ENCODE data around the gene LAMTOR3. TPM values are rescaled to one million over a fixed set of nuclear protein-coding genes. Genes with fewer than 3 reads are reported as not detected.
A peak's percentile ranks its signal among the peaks of the same experiment; 100 is the strongest.

The LAMTOR3 gene
- 10 to 100 TPM; 34.4 to 49.5 (median 39.3) TPM for total RNA-seq

- peak within 1 kb of the TSS; percentile 82 for H3K4me3 ChIP-seq
- WGBS: 11% methylated on average over 9 of the region's 40 CpGs
- DNase-seq (ENCODE audit: low spot score in 2 of 2): peak; percentile 92 to 94
- H3K27ac ChIP-seq: peak within 1 kb of the TSS; percentile 86
- no peaks in the 10 kb centered on the region for H3K9me3 ChIP-seq
- H3K27me3 ChIP-seq: no peaks in the 10 kb centered on the region
- TF ChIP-seq POLR2A (IDR thresholded peaks at IDR 0.05) (peak in 1 of 2 donors; percentile 36), POLR2AphosphoS5 (IDR thresholded peaks at IDR 0.05) (peak in 2 of 3 donors; percentile 59 to 74), EP300 (IDR thresholded peaks at IDR 0.05) (no peak), CTCF (IDR thresholded peaks at IDR 0.05) (no peak)
- H3K36me3 ChIP-seq: no peaks in the 10 kb centered on the region
- peaks cover 21% of the 10 kb centered on the region for H3K4me1 ChIP-seq
These were observed at the start of gene LAMTOR3 for GRCh38 chr4:99894161-99894997. LAMTOR3 (minus strand) TSS chr4:99894427; CDS start chr4:99893963, 464 bp downstream.

GRCh38 chr4:99938243-99938753 lies 44.1 kb upstream of the LAMTOR3 start:
- Histone ChIP-seq H3K27me3 (no peaks in the 10 kb centered on the region), H3K27ac (no peak overlapping the region), H3K4me3 (no peak overlapping the region), H3K36me3 (peaks cover 7% of the 10 kb centered on the region), H3K4me1 (no peaks in the 10 kb centered on the region), H3K9me3 (peaks cover 11% of the 10 kb centered on the region)
- TF ChIP-seq POLR2AphosphoS5 (IDR thresholded peaks at IDR 0.05): no peak
- TF ChIP-seq CTCF (IDR thresholded peaks at IDR 0.05): no peak
- no peak for TF ChIP-seq POLR2A (IDR thresholded peaks at IDR 0.05)
- no peak for TF ChIP-seq EP300 (IDR thresholded peaks at IDR 0.05)
- 90% methylated on average over 3 of the region's 3 CpGs for WGBS
- DNase-seq (ENCODE audit: low spot score in 2 of 2): no peak

GRCh38 chr4:99934891-99935290 lies 40.7 kb upstream of the LAMTOR3 start:
- Histone ChIP-seq H3K36me3 (peaks cover 7% of the 10 kb centered on the region), H3K4me1 (no peaks in the 10 kb centered on the region), H3K27ac (no peak overlapping the region), H3K4me3 (no peak overlapping the region), H3K27me3 (no peaks in the 10 kb centered on the region), H3K9me3 (peaks cover 11% of the 10 kb centered on the region)
- no peak for TF ChIP-seq CTCF (IDR thresholded peaks at IDR 0.05)
- TF ChIP-seq POLR2AphosphoS5 (IDR thresholded peaks at IDR 0.05): no peak
- no peak for TF ChIP-seq EP300 (IDR thresholded peaks at IDR 0.05)
- TF ChIP-seq POLR2A (IDR thresholded peaks at IDR 0.05): no peak
- no peak for DNase-seq (ENCODE audit: low spot score in 2 of 2)

- 93% methylated on average over 2 of the region's 2 CpGs for WGBS
- Histone ChIP-seq H3K36me3 (peaks cover 20% of the 10 kb centered on the region), H3K9me3 (no peaks in the 10 kb centered on the region), H3K4me1 (no peaks in the 10 kb centered on the region), H3K27me3 (no peaks in the 10 kb centered on the region), H3K4me3 (no peak overlapping the region), H3K27ac (no peak overlapping the region)
- TF ChIP-seq POLR2A (IDR thresholded peaks at IDR 0.05) (no peak), EP300 (IDR thresholded peaks at IDR 0.05) (no peak), CTCF (IDR thresholded peaks at IDR 0.05) (no peak), POLR2AphosphoS5 (IDR thresholded peaks at IDR 0.05) (no peak)
- DNase-seq (ENCODE audit: low spot score in 2 of 2): no peak
These were observed 33.3 kb upstream of the LAMTOR3 start for GRCh38 chr4:99927566-99927965.

GRCh38 chr4:99921174-99921573 lies 26.9 kb upstream of the LAMTOR3 start:
- no peaks in the 10 kb centered on the region for H3K27me3 ChIP-seq
- peaks cover 58% of the 10 kb centered on the region for H3K36me3 ChIP-seq
- no peak overlapping the region for H3K27ac ChIP-seq
- 89% methylated on average over 3 of the region's 3 CpGs for WGBS
- H3K4me1 ChIP-seq: no peaks in the 10 kb centered on the region
- TF ChIP-seq POLR2AphosphoS5 (IDR thresholded peaks at IDR 0.05): no peak
- TF ChIP-seq CTCF (IDR thresholded peaks at IDR 0.05): no peak
- TF ChIP-seq EP300 (IDR thresholded peaks at IDR 0.05): no peak
- TF ChIP-seq POLR2A (IDR thresholded peaks at IDR 0.05): no peak
- no peak for DNase-seq (ENCODE audit: low spot score in 2 of 2)
- no peak overlapping the region for H3K4me3 ChIP-seq
- H3K9me3 ChIP-seq: no peaks in the 10 kb centered on the region
